Activated CD4-positive, alpha-beta T cell treated with anti-CD3 and anti-CD28 coated beads, Interleukin-2, amount 50 U/mL, for 16 hours (primary cell): ENCODE results near the gene MAML3.

Experiments
- DNase-seq: peaks from one replicate; pipeline ENCODE4 v3.0.0-alpha.2; 2020

MAML3 gene

GRCh38 chr4:139986106-139986505, 167.9 kb downstream of the MAML3 start:
- DNase-seq = no peak

GRCh38 chr4:139985401-139985800, 168.6 kb downstream of the MAML3 start:
- no peak for DNase-seq

GRCh38 chr4:139984471-139984870, 169.5 kb downstream of the MAML3 start:
- DNase-seq = no peak

- peak; percentile 68 for DNase-seq
Observed at GRCh38 chr4:139978692-139979091, 175.3 kb downstream of the MAML3 start.

- no peak for DNase-seq
Observed at GRCh38 chr4:139977838-139978609, 176.0 kb downstream of the MAML3 start.

- no peak for DNase-seq
Observed at GRCh38 chr4:139975830-139976272, 178.1 kb downstream of the MAML3 start.

GRCh38 chr4:139973616-139974015, 180.4 kb downstream of the MAML3 start:
- no peak for DNase-seq

- DNase-seq = no peak
Observed at GRCh38 chr4:139973015-139973414, 181.0 kb downstream of the MAML3 start.

- DNase-seq = peak; percentile 38
Observed at GRCh38 chr4:139972305-139972704, 181.7 kb downstream of the MAML3 start.

- DNase-seq = no peak
Observed at GRCh38 chr4:139971111-139971510, 182.9 kb downstream of the MAML3 start.

GRCh38 chr4:139969635-139970266, 184.2 kb downstream of the MAML3 start:
- no peak for DNase-seq

GRCh38 chr4:139968831-139969230, 185.2 kb downstream of the MAML3 start:
- DNase-seq = no peak

- no peak for DNase-seq
Observed at GRCh38 chr4:139966383-139966782, 187.6 kb downstream of the MAML3 start.

- DNase-seq = no peak
Observed at GRCh38 chr4:139965789-139966188, 188.2 kb downstream of the MAML3 start.

GRCh38 chr4:139963708-139964107, 190.3 kb downstream of the MAML3 start:
- no peak for DNase-seq

- no peak for DNase-seq
Observed at GRCh38 chr4:139962130-139962684, 191.8 kb downstream of the MAML3 start.

GRCh38 chr4:139961344-139961946, 192.5 kb downstream of the MAML3 start:
- DNase-seq = no peak

GRCh38 chr4:139959396-139959795, 194.6 kb downstream of the MAML3 start:
- no peak for DNase-seq

GRCh38 chr4:139958739-139959098, 195.3 kb downstream of the MAML3 start:
- no peak for DNase-seq

GRCh38 chr4:139957986-139958738, 195.8 kb downstream of the MAML3 start:
- no peak for DNase-seq

GRCh38 chr4:139957065-139957464, 196.9 kb downstream of the MAML3 start:
- DNase-seq = no peak

- DNase-seq = no peak
Observed at GRCh38 chr4:139956507-139957017, 197.4 kb downstream of the MAML3 start.

GRCh38 chr4:139955600-139955999, 198.4 kb downstream of the MAML3 start:
- no peak for DNase-seq
